ENCODE data around the gene PEX14.
"Not testable (repeated sequence)": the region's sequence is repeated elsewhere in the genome, so short reads cannot be mapped to it uniquely, and the experiment has no call there.

Gene PEX14

GRCh38 chr1:10450836-10451235 lies 23.9 kb upstream of the PEX14 start:
- DNase-seq, result no peak

- DNase-seq, result peak in 1 of 2 experiments; percentile 9
Measured at GRCh38 chr1:10451287-10451686, 23.5 kb upstream of the PEX14 start.

- DNase-seq, result no peak
Measured at GRCh38 chr1:10456048-10456447, 18.7 kb upstream of the PEX14 start.

GRCh38 chr1:10456661-10457060 lies 18.1 kb upstream of the PEX14 start:
- no peak for DNase-seq

GRCh38 chr1:10457462-10457861 lies 17.3 kb upstream of the PEX14 start:
- DNase-seq, result not testable (repeated sequence)

GRCh38 chr1:10457875-10458274 lies 16.9 kb upstream of the PEX14 start:
- DNase-seq, result no peak

- DNase-seq, result no peak
Measured at GRCh38 chr1:10459184-10459583, 15.6 kb upstream of the PEX14 start.

GRCh38 chr1:10467078-10467477 lies 7.7 kb upstream of the PEX14 start:
- no peak for DNase-seq

GRCh38 chr1:10470043-10470442 lies 4.7 kb upstream of the PEX14 start:
- DNase-seq, result no peak

GRCh38 chr1:10471411-10472219 lies 3.1 kb upstream of the PEX14 start:
- peak in 1 of 2 experiments; percentile 35 for DNase-seq

GRCh38 chr1:10472220-10473144 lies 2.3 kb upstream of the PEX14 start, which contains the start of gene DFFA:
TSS of gene DFFA (minus strand) at chr1:10472529. CDS start at chr1:10472458, 71 bp downstream.
- peak; percentile 93 to 94 for DNase-seq

GRCh38 chr1:10473145-10473765 lies 1.5 kb upstream of the PEX14 start:
- no peak for DNase-seq

- not testable (repeated sequence) for DNase-seq
Measured at GRCh38 chr1:10474309-10474612, 489 bp upstream of the PEX14 start.

- no peak for DNase-seq
Measured at GRCh38 chr1:10475510-10475909, 760 bp downstream of the PEX14 start.

GRCh38 chr1:10479296-10479695 lies 4.5 kb downstream of the PEX14 start:
- DNase-seq, result no peak

GRCh38 chr1:10480614-10481013 lies 5.9 kb downstream of the PEX14 start:
- DNase-seq, result no peak

GRCh38 chr1:10484521-10484920 lies 9.8 kb downstream of the PEX14 start:
- DNase-seq, result no peak

GRCh38 chr1:10489291-10490055 lies 14.7 kb downstream of the PEX14 start:
- no peak for DNase-seq

- DNase-seq, result no peak
Measured at GRCh38 chr1:10490286-10490970, 15.7 kb downstream of the PEX14 start.

- no peak for DNase-seq
Measured at GRCh38 chr1:10494418-10494753, 19.6 kb downstream of the PEX14 start.

- DNase-seq, result peak; percentile 20 to 60
Measured at GRCh38 chr1:10494754-10495474, 20.2 kb downstream of the PEX14 start.

GRCh38 chr1:10495475-10495817 lies 20.7 kb downstream of the PEX14 start:
- no peak for DNase-seq
